B cell (primary cell): Measurements from ENCODE around the gene ZNF385A.

Experiments
- CTCF ChIP-seq: fragments of 200-600 bp; IDR thresholded peaks from one replicate; pipeline ENCODE4 v1.8.0; 2022; ENCODE audit warnings: antibody characterized with exemption, mild to moderate bottlenecking
- EZH2 ChIP-seq: IDR thresholded peaks from 2 replicates; pipeline ENCODE4 v1.6.1; 2012; ENCODE audit warnings: borderline replicate concordance, low read depth, mild to moderate bottlenecking, moderate library complexity, low read length; ENCODE audit not compliant: insufficient read depth, poor library complexity, severe bottlenecking

DNA sequence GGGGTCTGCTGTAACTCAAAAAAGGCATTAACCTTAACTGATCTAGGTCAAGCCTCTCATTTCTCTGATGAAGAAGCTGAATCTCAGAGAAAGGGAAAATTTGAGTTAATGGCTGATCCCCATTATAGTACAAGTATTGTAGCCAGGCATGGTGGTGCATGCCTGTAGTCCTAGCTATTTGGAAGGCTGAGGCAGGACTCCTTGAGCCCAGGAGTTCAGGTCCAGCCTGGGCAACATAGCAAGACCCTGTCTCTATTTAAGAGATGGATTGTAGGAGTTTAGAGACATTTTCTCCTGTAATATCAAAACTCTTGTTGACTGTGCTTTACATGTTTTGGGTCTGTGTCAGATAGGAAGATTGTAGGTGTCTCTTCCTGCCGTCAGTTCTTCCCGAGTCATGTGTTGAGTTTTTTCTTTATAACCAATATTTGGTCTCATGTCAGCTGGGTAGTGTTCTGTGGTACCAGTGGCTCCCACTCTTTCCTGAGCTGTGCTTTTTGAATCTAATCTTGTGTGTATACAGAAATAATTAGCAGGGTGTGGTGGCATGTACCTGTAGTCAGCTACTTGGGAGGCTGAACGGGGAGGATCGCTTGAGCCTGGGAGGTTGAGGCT, 51.0 kb downstream of the ZNF385A start:
- TF ChIP-seq CTCF (no peak), EZH2 (no peak)
